ENCODE measurements around the gene UBTD1.

GRCh38 chr10:97520978-97521761 lies 22.4 kb downstream of the UBTD1 start:
- TF ChIP-seq, protein P1, sequence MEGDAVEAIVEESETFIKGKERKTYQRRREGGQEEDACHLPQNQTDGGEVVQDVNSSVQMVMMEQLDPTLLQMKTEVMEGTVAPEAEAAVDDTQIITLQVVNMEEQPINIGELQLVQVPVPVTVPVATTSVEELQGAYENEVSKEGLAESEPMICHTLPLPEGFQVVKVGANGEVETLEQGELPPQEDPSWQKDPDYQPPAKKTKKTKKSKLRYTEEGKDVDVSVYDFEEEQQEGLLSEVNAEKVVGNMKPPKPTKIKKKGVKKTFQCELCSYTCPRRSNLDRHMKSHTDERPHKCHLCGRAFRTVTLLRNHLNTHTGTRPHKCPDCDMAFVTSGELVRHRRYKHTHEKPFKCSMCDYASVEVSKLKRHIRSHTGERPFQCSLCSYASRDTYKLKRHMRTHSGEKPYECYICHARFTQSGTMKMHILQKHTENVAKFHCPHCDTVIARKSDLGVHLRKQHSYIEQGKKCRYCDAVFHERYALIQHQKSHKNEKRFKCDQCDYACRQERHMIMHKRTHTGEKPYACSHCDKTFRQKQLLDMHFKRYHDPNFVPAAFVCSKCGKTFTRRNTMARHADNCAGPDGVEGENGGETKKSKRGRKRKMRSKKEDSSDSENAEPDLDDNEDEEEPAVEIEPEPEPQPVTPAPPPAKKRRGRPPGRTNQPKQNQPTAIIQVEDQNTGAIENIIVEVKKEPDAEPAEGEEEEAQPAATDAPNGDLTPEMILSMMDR (IDR thresholded peaks at IDR 0.05) = peak in 2 of 6 experiments; percentile 8 to 26
- TF ChIP-seq POLR2A (IDR thresholded peaks at IDR 0.05) (peak in 2 of 4 donors; percentile 30 to 66), POLR2AphosphoS5 (IDR thresholded peaks at IDR 0.05) (peak in 1 of 2 donors; percentile 34), EP300 (IDR thresholded peaks at IDR 0.05) (peak in 1 of 4 donors; percentile 61)
